ENCODE measurements around the gene ALG1. TPM values are rescaled to one million over a fixed set of nuclear protein-coding genes. Genes with fewer than 3 reads are reported as not detected.
A peak's percentile ranks its signal among the peaks of the same experiment; 100 is the strongest.

Gene ALG1
- polyA plus RNA-seq, 1 donor (not counting 4 experiments of a cell fraction or from before 2014, with no cell fraction given): 25.8 TPM

DNA sequence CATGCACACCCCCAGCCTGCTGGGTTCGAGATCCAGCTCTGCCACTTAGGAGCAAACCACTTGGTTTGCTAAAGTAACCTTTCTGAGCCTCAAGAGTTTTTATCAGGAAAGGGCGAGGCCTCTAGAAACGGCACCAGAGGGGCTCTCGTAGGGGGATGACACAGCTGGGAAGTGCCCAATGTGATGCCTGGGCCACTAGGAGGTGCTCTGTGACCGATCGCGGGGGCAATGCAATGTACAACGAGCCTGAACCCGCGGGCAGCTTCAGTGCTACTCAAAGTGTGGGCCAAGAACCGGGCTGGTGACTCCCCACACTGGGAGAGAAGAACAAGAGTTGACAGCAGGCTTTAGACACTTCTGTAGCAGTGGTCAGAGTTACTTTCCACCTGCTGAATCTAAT, 15.3 kb upstream of the ALG1 start:
- DNase-seq (ENCODE audit: low read depth, low spot score): no peak
- H3K4me1 ChIP-seq (ENCODE audit: control insufficient read depth, extremely low read depth, insufficient read depth, low read length): no peaks in the 10 kb centered on the region
- no peak overlapping the region for H3K4me2 ChIP-seq (ENCODE audit: control insufficient read depth, extremely low read depth, insufficient read depth, low read depth, low read length)
- no peak overlapping the region for H2AFZ ChIP-seq (ENCODE audit: control insufficient read depth, low read length)
- H3K27ac ChIP-seq (ENCODE audit: control insufficient read depth, insufficient read depth, low read length): no peak overlapping the region
- H3K27me3 ChIP-seq (ENCODE audit: control insufficient read depth, extremely low read depth, insufficient read depth, low read length): peaks cover 5% of the 10 kb centered on the region
- no peak overlapping the region for H3K4me3 ChIP-seq (ENCODE audit: control insufficient read depth in 2 of 3, extremely low read depth in 1 of 3, insufficient read depth in 2 of 3, low read depth in 1 of 3, low read length in 3 of 3)
- no peak for FAIRE-seq
- dilution Hi-C loops (cut with MboI; ENCODE audit: extremely low pct_ligation_motif_present, low sequenced_read_pairs): no loop called here
- H4K20me1 ChIP-seq (ENCODE audit: control insufficient read depth, extremely low read depth, insufficient read depth, low read length): no peaks in the 10 kb centered on the region
- H3K79me2 ChIP-seq (ENCODE audit: control insufficient read depth, insufficient read depth, low read length): no peaks in the 10 kb centered on the region
- TF ChIP-seq EZH2 (IDR thresholded peaks at IDR 0.05; ENCODE audit: low read length): no peak
- TF ChIP-seq, protein P1, sequence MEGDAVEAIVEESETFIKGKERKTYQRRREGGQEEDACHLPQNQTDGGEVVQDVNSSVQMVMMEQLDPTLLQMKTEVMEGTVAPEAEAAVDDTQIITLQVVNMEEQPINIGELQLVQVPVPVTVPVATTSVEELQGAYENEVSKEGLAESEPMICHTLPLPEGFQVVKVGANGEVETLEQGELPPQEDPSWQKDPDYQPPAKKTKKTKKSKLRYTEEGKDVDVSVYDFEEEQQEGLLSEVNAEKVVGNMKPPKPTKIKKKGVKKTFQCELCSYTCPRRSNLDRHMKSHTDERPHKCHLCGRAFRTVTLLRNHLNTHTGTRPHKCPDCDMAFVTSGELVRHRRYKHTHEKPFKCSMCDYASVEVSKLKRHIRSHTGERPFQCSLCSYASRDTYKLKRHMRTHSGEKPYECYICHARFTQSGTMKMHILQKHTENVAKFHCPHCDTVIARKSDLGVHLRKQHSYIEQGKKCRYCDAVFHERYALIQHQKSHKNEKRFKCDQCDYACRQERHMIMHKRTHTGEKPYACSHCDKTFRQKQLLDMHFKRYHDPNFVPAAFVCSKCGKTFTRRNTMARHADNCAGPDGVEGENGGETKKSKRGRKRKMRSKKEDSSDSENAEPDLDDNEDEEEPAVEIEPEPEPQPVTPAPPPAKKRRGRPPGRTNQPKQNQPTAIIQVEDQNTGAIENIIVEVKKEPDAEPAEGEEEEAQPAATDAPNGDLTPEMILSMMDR (optimal IDR thresholded peaks at IDR 0.05 in 1 of 3, IDR thresholded peaks at IDR 0.05 in 1 of 3, conservative IDR thresholded peaks at IDR 0.05 in 1 of 3; ENCODE audit: extremely low read depth in 1 of 3, insufficient read depth in 2 of 3, low read length in 3 of 3): peak; percentile 51 to 73 (median 69)
- no peak overlapping the region for H3K9ac ChIP-seq (ENCODE audit: control insufficient read depth, extremely low read depth, insufficient read depth, low read length)
- H3K9me3 ChIP-seq (ENCODE audit: control insufficient read depth, low read depth, low read length): no peaks in the 10 kb centered on the region
- no peaks in the 10 kb centered on the region for H3K9me1 ChIP-seq (ENCODE audit: control insufficient read depth, extremely low read depth, insufficient read depth, low read length)
- H3K36me3 ChIP-seq (ENCODE audit: control insufficient read depth in 2 of 2, extremely low read depth in 1 of 2, insufficient read depth in 2 of 2, low read length in 2 of 2): no peaks in the 10 kb centered on the region

- dilution Hi-C loops (cut with MboI; ENCODE audit: extremely low pct_ligation_motif_present, low sequenced_read_pairs): no loop called here
- H3K4me2 ChIP-seq (ENCODE audit: control insufficient read depth, extremely low read depth, insufficient read depth, low read depth, low read length): no peak overlapping the region
- no peak for FAIRE-seq
Observed at GRCh38 chr16:5058476-5058875, 13.2 kb upstream of the ALG1 start.

More at GRCh38 chr16:5058476-5058875, 13.2 kb upstream of the ALG1 start:
- Histone ChIP-seq H3K9me3 (ENCODE audit: control insufficient read depth, low read depth, low read length) (no peaks in the 10 kb centered on the region), H3K4me1 (ENCODE audit: control insufficient read depth, extremely low read depth, insufficient read depth, low read length) (no peaks in the 10 kb centered on the region), H3K79me2 (ENCODE audit: control insufficient read depth, insufficient read depth, low read length) (no peaks in the 10 kb centered on the region), H3K27me3 (ENCODE audit: control insufficient read depth, extremely low read depth, insufficient read depth, low read length) (peaks cover 5% of the 10 kb centered on the region), H3K36me3 (ENCODE audit: control insufficient read depth in 2 of 2, extremely low read depth in 1 of 2, insufficient read depth in 2 of 2, low read length in 2 of 2) (no peaks in the 10 kb centered on the region), H3K9me1 (ENCODE audit: control insufficient read depth, extremely low read depth, insufficient read depth, low read length) (no peaks in the 10 kb centered on the region), H2AFZ (ENCODE audit: control insufficient read depth, low read length) (no peak overlapping the region), H4K20me1 (ENCODE audit: control insufficient read depth, extremely low read depth, insufficient read depth, low read length) (no peaks in the 10 kb centered on the region), H3K27ac (ENCODE audit: control insufficient read depth, insufficient read depth, low read length) (no peak overlapping the region), H3K4me3 (ENCODE audit: control insufficient read depth in 2 of 3, extremely low read depth in 1 of 3, insufficient read depth in 2 of 3, low read depth in 1 of 3, low read length in 3 of 3) (no peak overlapping the region), H3K9ac (ENCODE audit: control insufficient read depth, extremely low read depth, insufficient read depth, low read length) (no peak overlapping the region)
- TF ChIP-seq, protein P1 (optimal IDR thresholded peaks at IDR 0.05 in 1 of 3, IDR thresholded peaks at IDR 0.05 in 1 of 3, conservative IDR thresholded peaks at IDR 0.05 in 1 of 3; ENCODE audit: extremely low read depth in 1 of 3, insufficient read depth in 2 of 3, low read length in 3 of 3): no peak
- TF ChIP-seq EZH2 (IDR thresholded peaks at IDR 0.05; ENCODE audit: low read length): no peak
- DNase-seq (ENCODE audit: low read depth, low spot score): no peak

Data from keratinocyte (primary cell).